Kasumi-1 (cell line): ENCODE results near the gene ZNF319.
"Not testable (repeated sequence)": the region's sequence is repeated elsewhere in the genome, so short reads cannot be mapped to it uniquely, and the experiment has no call there.

Source experiments
- DNase-seq, 2 experiments: peaks; one replicate each; lab custom pipeline; 2025; lab: John Stamatoyannopoulos, UW

Gene ZNF319

GRCh38 chr16:57997528-57998265, 2.8 kb downstream of the ZNF319 start:
- DNase-seq = no peak

GRCh38 chr16:57997176-57997527, 3.3 kb downstream of the ZNF319 start:
- DNase-seq = no peak

- no peak for DNase-seq
Observed at GRCh38 chr16:57996406-57997175, 3.9 kb downstream of the ZNF319 start.

- no peak for DNase-seq
Observed at GRCh38 chr16:57995721-57996405, 4.6 kb downstream of the ZNF319 start.

GRCh38 chr16:57994778-57995177, 5.7 kb downstream of the ZNF319 start:
- DNase-seq = peak; percentile 44 to 55

- no peak for DNase-seq
Observed at GRCh38 chr16:57994361-57994760, 6.1 kb downstream of the ZNF319 start.

- DNase-seq = no peak
Observed at GRCh38 chr16:57993897-57994296, 6.6 kb downstream of the ZNF319 start.

- no peak for DNase-seq
Observed at GRCh38 chr16:57993438-57993837, 7.0 kb downstream of the ZNF319 start.

GRCh38 chr16:57992084-57992483, 8.4 kb downstream of the ZNF319 start:
- DNase-seq = no peak

- no peak for DNase-seq
Observed at GRCh38 chr16:57991551-57992059, 8.9 kb downstream of the ZNF319 start.

GRCh38 chr16:57988929-57989328, 11.5 kb downstream of the ZNF319 start:
- DNase-seq = no peak

GRCh38 chr16:57987441-57988177, 12.9 kb downstream of the ZNF319 start:
- DNase-seq = no peak

GRCh38 chr16:57986196-57986595, 14.3 kb downstream of the ZNF319 start:
- DNase-seq = no peak

GRCh38 chr16:57985204-57986181, 15.0 kb downstream of the ZNF319 start:
- DNase-seq = no peak

- no peak for DNase-seq
Observed at GRCh38 chr16:57984443-57985203, 15.8 kb downstream of the ZNF319 start.

- DNase-seq = no peak
Observed at GRCh38 chr16:57982385-57982784, 18.1 kb downstream of the ZNF319 start.

GRCh38 chr16:57981636-57982035, 18.8 kb downstream of the ZNF319 start:
- DNase-seq = no peak

GRCh38 chr16:57979006-57979585, 21.4 kb downstream of the ZNF319 start:
- DNase-seq = no peak

- DNase-seq = not testable (repeated sequence)
Observed at GRCh38 chr16:57978070-57978465, 22.4 kb downstream of the ZNF319 start.
